ENCODE data around the gene DAB1.

DNA sequence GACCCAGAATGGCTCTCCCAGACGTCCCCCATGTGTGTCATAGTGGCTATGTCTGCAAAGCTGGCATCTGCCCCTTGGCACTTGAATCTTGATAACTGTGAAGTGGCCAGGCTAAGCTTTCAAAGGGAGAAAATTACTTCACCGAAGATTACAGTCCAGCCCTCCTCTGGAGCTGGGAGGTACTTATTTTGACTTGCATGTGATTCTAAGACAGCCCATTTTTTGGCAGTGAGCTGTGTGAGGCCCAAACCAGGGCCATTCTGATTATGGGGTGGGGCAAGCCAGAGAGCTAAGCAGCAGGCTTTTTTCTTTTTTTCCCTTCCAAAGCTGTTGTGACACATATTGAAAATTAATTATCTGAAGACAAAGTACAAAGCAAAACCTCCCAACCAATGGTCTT is 415.9 kb downstream of the DAB1 start:
- TF ChIP-seq CTCF (IDR thresholded peaks at IDR 0.05; ENCODE audit: low read length) (no peak), EZH2 (IDR thresholded peaks at IDR 0.05; ENCODE audit: borderline replicate concordance, low read length) (no peak)

Data from OCI-LY1 (cell line).